A549 treated with Mapracorat at 1 μM for 4 hours (cell line): ENCODE measurements around the gene ZNF275. TPM values are rescaled to one million over a fixed set of nuclear protein-coding genes. Genes with fewer than 3 reads are reported as not detected.

Experiments
- total RNA-seq: library from RNA; stranded (reverse); fragments of 200-300 nt; extraction: Qiagen RNA extraction; gene quantifications from 5 replicates; pipeline ENCODE4 v1.2.3, GENCODE V29; 2022

Gene ZNF275, protein sequence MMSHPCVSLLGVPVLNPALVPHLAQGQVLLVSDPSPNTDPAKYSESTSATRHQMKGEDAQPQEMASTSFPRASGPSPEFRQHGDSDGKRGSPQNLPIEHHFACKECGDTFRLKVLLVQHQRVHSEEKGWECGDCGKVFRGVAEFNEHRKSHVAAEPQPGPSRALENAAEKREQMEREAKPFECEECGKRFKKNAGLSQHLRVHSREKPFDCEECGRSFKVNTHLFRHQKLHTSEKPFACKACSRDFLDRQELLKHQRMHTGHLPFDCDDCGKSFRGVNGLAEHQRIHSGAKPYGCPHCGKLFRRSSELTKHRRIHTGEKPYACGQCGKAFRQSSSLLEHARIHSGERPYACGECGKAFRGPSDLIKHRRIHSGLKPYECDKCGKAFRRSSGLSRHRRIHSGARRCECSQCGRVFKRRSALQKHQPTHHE
- 5.3 to 6.1 TPM (median 5.4 TPM) in 5 replicates for total RNA-seq

DNA sequence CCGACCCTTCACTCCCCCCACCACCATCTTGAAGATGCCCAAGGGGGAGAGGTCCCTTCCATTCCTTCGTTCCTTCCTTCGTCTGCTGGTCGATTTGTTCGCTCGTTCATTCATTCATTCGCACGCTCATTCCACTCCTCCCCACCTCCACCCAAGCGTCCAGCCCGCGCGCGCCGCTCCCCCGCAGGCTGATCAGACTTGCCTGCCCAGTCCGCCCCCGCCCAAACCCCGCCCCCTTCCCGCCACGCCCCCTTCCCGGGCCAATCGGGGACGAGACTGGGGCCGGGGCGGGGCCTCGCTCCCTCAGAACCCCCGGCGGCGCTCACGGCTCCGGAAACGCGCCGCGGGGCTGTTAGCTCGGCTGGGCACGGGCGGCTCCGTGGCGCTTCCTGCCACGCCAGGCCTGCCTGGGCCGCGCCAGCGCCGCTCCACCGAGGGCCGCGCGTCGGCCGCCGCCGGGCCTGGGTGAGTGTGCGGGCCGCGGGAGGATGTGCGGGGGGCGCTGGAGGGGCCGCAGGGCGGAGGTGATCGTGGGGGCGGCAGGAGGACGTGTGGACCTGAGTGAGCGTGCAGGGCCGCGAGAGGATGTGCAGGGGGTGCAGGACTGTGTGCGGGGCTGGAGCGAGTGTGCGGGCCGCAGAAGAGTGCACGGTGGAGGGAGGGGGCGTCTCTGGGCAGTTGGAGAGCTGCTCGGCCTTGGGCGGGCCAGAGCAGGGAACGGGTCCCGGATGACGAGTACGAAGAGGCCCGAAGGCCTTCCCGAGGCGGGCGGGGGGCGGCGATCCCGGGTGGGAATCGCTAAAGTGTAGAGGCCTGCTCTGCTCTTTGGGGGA, at the start of gene ZNF275:
ZNF275 (plus strand) TSS at position 333 of the 833 bp plus-strand sequence. CDS start 2,527 bp downstream, outside the sequence.

DNA sequence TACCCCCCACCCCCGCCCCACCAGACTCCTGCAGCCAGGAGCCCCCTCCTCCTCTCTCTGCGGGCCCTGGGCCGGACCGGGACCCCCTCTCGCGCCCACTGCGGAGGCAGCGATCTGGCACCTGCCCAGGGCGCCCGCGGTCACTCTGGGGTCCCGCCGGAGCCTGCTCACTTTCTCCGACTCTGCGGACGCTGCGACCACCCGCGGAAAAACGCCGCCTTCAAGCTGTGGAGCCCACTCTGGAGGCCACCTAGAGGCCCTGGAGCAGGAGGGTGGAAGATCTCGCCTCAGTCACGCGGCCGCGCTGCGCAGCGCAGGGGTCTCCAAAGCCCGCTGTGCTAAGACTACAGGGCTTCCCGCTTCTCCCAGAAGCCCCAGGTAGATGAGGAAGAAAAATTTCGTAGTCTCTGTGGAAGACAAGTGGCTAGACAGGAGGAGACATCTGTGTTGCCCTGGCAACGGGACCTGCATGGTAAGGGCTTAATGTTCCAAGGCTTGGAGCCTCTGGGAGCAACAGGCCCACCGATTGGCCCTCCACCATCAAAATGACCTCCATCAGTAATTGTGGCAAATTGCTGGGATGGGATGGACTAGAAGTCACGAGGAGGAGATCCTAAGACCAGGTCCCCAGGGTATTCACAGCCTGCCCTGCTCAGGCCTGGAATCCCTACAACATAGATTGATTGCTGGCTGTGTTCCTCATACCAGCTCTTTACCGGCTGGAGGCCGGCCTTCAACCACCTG, 12.4 kb upstream of the ZNF275 start, which contains the start of gene PNMA6F:
PNMA6F (minus strand) TSS at position 387 of the 744 bp plus-strand sequence. CDS start 1,093 bp downstream, outside the sequence.

DNA sequence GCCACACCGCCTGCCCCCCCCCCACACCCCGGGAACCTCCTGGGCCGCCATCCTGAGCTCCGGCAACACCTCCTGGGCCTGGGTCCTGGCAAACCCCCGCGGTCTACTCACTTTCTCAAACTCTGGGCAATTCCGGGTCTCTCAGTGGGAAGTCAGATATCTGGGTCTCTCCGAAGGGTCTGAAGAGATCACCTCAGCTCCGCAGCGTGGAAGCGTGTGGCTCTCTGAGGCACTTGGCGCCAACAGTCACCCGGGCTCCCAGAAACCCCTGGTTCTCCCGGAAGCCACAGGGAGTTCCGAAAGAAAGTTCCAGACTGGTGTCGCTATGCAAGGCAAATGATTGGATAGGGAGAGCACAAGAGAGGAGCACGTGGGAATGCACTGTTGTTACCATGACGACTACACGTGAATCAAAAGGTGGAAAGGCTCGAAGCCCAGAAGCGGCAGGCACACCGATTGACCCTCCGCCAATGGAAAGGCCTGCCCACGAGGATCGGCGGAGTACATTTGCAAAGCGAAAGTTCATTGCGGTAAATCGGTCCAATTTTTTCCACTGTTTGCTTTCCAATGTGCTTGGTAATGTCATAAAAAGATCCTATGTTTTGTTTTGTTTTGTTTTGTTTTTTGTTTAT, 67.3 kb downstream of the ZNF275 start, which contains the start of gene PNMA6E:
PNMA6E (minus strand) TSS at position 218 of the 632 bp plus-strand sequence. CDS start 2,501 bp downstream, outside the sequence.

Other genes with a start within 250 kb of the ZNF275 start
- gene MAGEA1, start 154.9 kb upstream of the ZNF275 start, total RNA-seq, result 0.09 to 0.13 TPM (median 0.12 TPM) in 4 of 5 replicates, not detected in the other
- gene PNMA6F, start 12.4 kb upstream of the ZNF275 start, total RNA-seq, result not detected in 5 replicates
- not detected in 5 replicates for gene PNMA6E, start 67.2 kb downstream of the ZNF275 start, total RNA-seq
- gene ZFP92, start 77.3 kb downstream of the ZNF275 start, total RNA-seq, result 0.42 to 0.72 TPM (median 0.55 TPM) in 5 replicates
- gene TREX2, start 111.9 kb downstream of the ZNF275 start, total RNA-seq, result 0.96 to 1.7 TPM (median 1.3 TPM) in 5 replicates
- 48.5 to 54.8 TPM (median 50.7 TPM) in 5 replicates for gene HAUS7, start 136.4 kb downstream of the ZNF275 start, total RNA-seq
- 0.07 to 0.08 TPM in 2 of 5 replicates, not detected in the others for gene BGN, start 160.8 kb downstream of the ZNF275 start, total RNA-seq
- gene ATP2B3, start 183.5 kb downstream of the ZNF275 start, total RNA-seq, result 0.06 to 0.14 TPM (median 0.10 TPM) in 5 replicates